Measurements from ENCODE around the gene STXBP6.

Gene STXBP6

GRCh38 chr14:24861083-24861630, 188.8 kb downstream of the STXBP6 start:
- TF ChIP-seq CTCF (IDR thresholded peaks at IDR 0.05) = no peak

- TF ChIP-seq CTCF (IDR thresholded peaks at IDR 0.05) = no peak
These were observed 190.4 kb downstream of the STXBP6 start for GRCh38 chr14:24859559-24859958.

- TF ChIP-seq CTCF (IDR thresholded peaks at IDR 0.05) = no peak
These were observed 191.3 kb downstream of the STXBP6 start for GRCh38 chr14:24858684-24859083.

GRCh38 chr14:24858052-24858451, 191.9 kb downstream of the STXBP6 start:
- TF ChIP-seq CTCF (IDR thresholded peaks at IDR 0.05) = no peak

- no peak for TF ChIP-seq CTCF (IDR thresholded peaks at IDR 0.05)
These were observed 192.7 kb downstream of the STXBP6 start for GRCh38 chr14:24857277-24857676.

- no peak for TF ChIP-seq CTCF (IDR thresholded peaks at IDR 0.05)
These were observed 196.5 kb downstream of the STXBP6 start for GRCh38 chr14:24853446-24853845.

GRCh38 chr14:24852312-24853060, 197.5 kb downstream of the STXBP6 start:
- peak; percentile 32; the same call in 1 of the 2 replicates for TF ChIP-seq CTCF (IDR thresholded peaks at IDR 0.05)

All from LNCAP (cell line).